Caco-2 (cell line): ENCODE data around the gene SNCB. TPM values are rescaled to one million over a fixed set of nuclear protein-coding genes. Genes with fewer than 3 reads are reported as not detected.

Experiments
- BruUV-seq: library from RNA; stranded (reverse); fragments of 400-500 nt; replicated peaks from 2 replicates; lab custom pipeline; 2021; lab: Mats Ljungman, UMichigan
- CTCF ChIA-PET: fragments of 300-600 bp; sonication (Branson Sonifier 250); formaldehyde crosslinking; loops from one replicate; lab custom pipeline; 2022; ENCODE audit warnings: antibody characterized with exemption; lab: Charles Lee
- POLR2A ChIA-PET: fragments of 300-600 bp; sonication (Branson Sonifier 250); formaldehyde crosslinking; loops from one replicate; lab custom pipeline; 2022; ENCODE audit warnings: antibody characterized with exemption; lab: Charles Lee
- DNase-seq, 2 experiments: peaks; one replicate each; pipeline versions ENCODE4 v3.0.0 to v3.0.0-alpha.2; 2020 to 2022
- H3K27me3 ChIP-seq: replicated peaks from 2 replicates; pipeline ENCODE4 v1.6.0; 2011; ENCODE audit warnings: low read length; ENCODE audit not compliant: control insufficient read depth, insufficient read depth
- H3K36me3 ChIP-seq: 2 replicates; pipeline ENCODE4 v1.5.1; 2011; ENCODE audit warnings: low read length; ENCODE audit not compliant: control insufficient read depth, insufficient read depth
- H3K4me1 ChIP-seq: fragments of 250-450 bp; sonication (Bioruptor Pico); 2 replicates; pipeline ENCODE4 v1.5.1; 2020; ENCODE audit warnings: mild to moderate bottlenecking
- H3K4me3 ChIP-seq: 2 replicates; pipeline ENCODE4 v1.5.1; 2011; ENCODE audit warnings: low read depth, mild to moderate bottlenecking, control low read depth, low read length
- H3K9me3 ChIP-seq: fragments of 250-450 bp; sonication (Bioruptor Pico); 2 replicates; pipeline ENCODE4 v1.5.1; 2020; ENCODE audit warnings: mild to moderate bottlenecking, moderate library complexity
- H3K27ac Mint-ChIP-seq: one replicate; pipeline ENCODE4 v1.8.0; 2022; ENCODE audit warnings: mixed read lengths; ENCODE audit not compliant: unreplicated experiment
- H3K27me3 Mint-ChIP-seq: one replicate; pipeline ENCODE4 v1.8.0; 2022; ENCODE audit warnings: mixed read lengths; ENCODE audit not compliant: insufficient read depth, unreplicated experiment
- H3K36me3 Mint-ChIP-seq: one replicate; pipeline ENCODE4 v1.8.0; 2022; ENCODE audit warnings: mild to moderate bottlenecking, mixed read lengths; ENCODE audit not compliant: insufficient read depth, unreplicated experiment
- H3K4me1 Mint-ChIP-seq: one replicate; pipeline ENCODE4 v1.8.0; 2022; ENCODE audit warnings: low read depth, mixed read lengths; ENCODE audit not compliant: unreplicated experiment
- H3K4me3 Mint-ChIP-seq: one replicate; pipeline ENCODE4 v1.8.0; 2022; ENCODE audit warnings: mild to moderate bottlenecking, moderate library complexity, mixed read lengths; ENCODE audit not compliant: unreplicated experiment
- H3K9me3 Mint-ChIP-seq: one replicate; pipeline ENCODE4 v1.8.0; 2022; ENCODE audit warnings: mixed read lengths; ENCODE audit not compliant: unreplicated experiment
- intact Hi-C: fragments of 100-400 bp; cut with micrococcal nuclease; formaldehyde crosslinking; loops from one replicate; pipeline ENCODE4 v1.10.0; 2022; ENCODE audit not compliant: unreplicated experiment
- total RNA-seq: library from RNA; stranded (reverse); gene quantifications from 2 replicates; pipeline ENCODE4 v1.2.3, GENCODE V29; 2022
- TF ChIP-seq, protein P1 (sequence below), 2 experiments: fragments of 200-600 bp in 1 of 2; IDR thresholded peaks; 1 replicate in 1 of 2; 2 replicates in 1 of 2; pipeline versions ENCODE4 v1.5.1 to v1.8.0; 2011 to 2022; ENCODE audit warnings: antibody characterized with exemption in 1 of 2, control low read depth in 1 of 2, inconsistent platforms in 1 of 2, low read depth in 1 of 2, low read length in 1 of 2, mild to moderate bottlenecking in 1 of 2, moderate library complexity in 1 of 2; ENCODE audit not compliant: insufficient read depth in 1 of 2, severe bottlenecking in 1 of 2, unreplicated experiment in 1 of 2

SNCB gene
- total RNA-seq, 1 experiment from 2014 or later = not detected

DNA sequence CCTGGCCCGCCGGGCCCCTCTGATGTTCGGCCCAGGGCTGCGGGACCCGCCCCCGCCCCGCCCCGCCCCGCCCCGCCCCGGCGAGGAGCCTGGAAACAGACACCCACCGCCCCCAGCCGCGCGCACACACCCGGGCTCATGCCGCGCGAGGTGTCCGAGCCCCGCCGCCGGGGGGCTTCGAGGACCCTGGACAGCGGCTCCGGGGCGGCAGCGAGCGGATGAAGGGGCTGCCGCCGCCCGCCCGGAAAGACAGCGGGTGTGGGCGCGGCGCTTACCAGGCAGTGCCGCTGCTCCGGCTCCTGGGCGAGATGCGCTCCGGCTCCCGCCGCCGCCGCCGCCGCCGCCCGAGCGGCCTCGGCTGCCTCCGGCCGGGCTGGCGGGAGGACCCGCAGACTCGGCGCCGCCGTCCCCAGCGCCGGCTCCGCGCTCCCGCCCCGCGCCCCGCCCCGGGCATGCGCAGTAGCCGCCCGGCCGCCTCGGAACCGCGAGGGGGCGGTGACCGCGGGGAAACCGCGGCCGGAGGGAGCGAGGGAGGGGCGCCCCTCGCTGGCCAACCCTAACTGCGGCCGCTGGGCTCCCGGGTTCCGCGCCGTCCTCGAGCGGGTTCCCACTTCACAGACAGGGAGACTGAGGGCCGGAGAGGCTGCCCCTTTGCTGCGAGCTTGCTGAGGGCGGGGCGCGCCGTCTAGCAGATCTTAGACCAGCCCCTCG lies 20.5 kb downstream of the SNCB start, which contains the start of gene GPRIN1:
Gene GPRIN1, minus strand, starts transcription at position 433 of the 711 bp plus-strand sequence. CDS start 10,322 bp downstream, outside the sequence.
- H3K27me3 Mint-ChIP-seq = peaks cover 10% of the 10 kb centered on the region
- DNase-seq = peak in 1 of 2 experiments; percentile 88
- Histone ChIP-seq H3K36me3 (no peaks in the 10 kb centered on the region), H3K27me3 (no peaks in the 10 kb centered on the region), H3K4me3 (peak within 1 kb of the TSS; percentile 60), H3K4me1 (0 out of 2 replicates have a peak, but pooled peaks cover 6% of the 10 kb centered on the region), H3K9me3 (no peaks in the 10 kb centered on the region)
- TF ChIP-seq, protein P1, sequence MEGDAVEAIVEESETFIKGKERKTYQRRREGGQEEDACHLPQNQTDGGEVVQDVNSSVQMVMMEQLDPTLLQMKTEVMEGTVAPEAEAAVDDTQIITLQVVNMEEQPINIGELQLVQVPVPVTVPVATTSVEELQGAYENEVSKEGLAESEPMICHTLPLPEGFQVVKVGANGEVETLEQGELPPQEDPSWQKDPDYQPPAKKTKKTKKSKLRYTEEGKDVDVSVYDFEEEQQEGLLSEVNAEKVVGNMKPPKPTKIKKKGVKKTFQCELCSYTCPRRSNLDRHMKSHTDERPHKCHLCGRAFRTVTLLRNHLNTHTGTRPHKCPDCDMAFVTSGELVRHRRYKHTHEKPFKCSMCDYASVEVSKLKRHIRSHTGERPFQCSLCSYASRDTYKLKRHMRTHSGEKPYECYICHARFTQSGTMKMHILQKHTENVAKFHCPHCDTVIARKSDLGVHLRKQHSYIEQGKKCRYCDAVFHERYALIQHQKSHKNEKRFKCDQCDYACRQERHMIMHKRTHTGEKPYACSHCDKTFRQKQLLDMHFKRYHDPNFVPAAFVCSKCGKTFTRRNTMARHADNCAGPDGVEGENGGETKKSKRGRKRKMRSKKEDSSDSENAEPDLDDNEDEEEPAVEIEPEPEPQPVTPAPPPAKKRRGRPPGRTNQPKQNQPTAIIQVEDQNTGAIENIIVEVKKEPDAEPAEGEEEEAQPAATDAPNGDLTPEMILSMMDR (IDR thresholded peaks at IDR 0.05; ENCODE audit: insufficient read depth in 1 of 2, low read depth in 1 of 2, low read length in 1 of 2, severe bottlenecking in 1 of 2, unreplicated experiment in 1 of 2) = peak in 1 of 2 experiments; percentile 21
- ChIA-PET POLR2A (no interaction called here), CTCF (no interaction called here)
- BruUV-seq = no TSS peak
- H3K27ac Mint-ChIP-seq = no peak within 1 kb of the TSS
- peaks cover 8% of the 10 kb centered on the region for H3K4me1 Mint-ChIP-seq
- H3K4me3 Mint-ChIP-seq = peak within 1 kb of the TSS; percentile 83
- no peaks in the 10 kb centered on the region for H3K9me3 Mint-ChIP-seq
- H3K36me3 Mint-ChIP-seq = peaks cover 9% of the 10 kb centered on the region
- intact Hi-C loops = no loop called here

DNA sequence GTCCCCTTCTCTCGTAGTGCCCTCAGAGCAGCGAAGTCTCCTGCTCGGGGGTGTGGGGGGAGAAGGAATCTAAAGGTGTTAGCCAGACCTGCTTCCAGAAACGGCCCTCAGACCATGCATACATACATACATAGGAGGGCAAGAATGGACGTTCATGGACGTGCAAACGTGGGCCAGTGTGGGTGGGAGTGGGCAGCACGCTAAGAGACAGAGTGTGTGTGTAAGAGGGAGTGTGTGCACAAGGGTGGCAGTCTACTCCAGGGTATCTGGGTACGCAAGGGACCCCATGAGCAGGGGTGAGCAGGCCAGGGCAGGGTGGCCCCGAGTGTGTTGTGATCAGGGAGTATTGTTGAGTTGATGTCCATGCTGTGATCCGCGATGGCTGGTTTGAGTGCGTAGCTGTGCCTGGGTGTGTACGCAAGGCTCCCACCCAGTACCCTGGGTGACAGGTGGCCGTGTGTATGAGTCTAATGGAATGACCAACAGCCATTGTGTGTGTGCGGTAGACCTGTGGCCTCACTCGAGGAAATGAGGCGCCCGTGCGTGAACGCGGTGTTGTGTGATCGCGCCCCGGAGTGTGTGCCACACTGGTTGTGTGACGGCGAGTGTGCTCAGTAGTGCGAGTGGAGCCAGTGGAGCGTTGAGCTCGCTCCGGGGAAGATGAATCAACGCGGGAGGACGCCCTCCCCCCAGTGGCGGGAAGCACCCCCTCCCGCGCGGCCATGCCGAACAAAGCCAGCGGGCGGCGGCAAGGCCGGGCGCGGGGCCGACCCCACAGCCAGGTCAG lies 21.2 kb downstream of the SNCB start:
- Histone ChIP-seq H3K9me3 (no peaks in the 10 kb centered on the region), H3K27me3 (no peaks in the 10 kb centered on the region), H3K4me1 (0 out of 2 replicates have a peak, but pooled peaks cover 6% of the 10 kb centered on the region), H3K36me3 (no peaks in the 10 kb centered on the region), H3K4me3 (peak overlapping the region; percentile 60)
- H3K4me3 Mint-ChIP-seq = peak overlapping the region; percentile 83
- no TSS peak for BruUV-seq
- TF ChIP-seq, protein P1 (IDR thresholded peaks at IDR 0.05; ENCODE audit: insufficient read depth in 1 of 2, low read depth in 1 of 2, low read length in 1 of 2, severe bottlenecking in 1 of 2, unreplicated experiment in 1 of 2) = no peak
- H3K9me3 Mint-ChIP-seq = no peaks in the 10 kb centered on the region
- POLR2A ChIA-PET = no interaction called here
- peaks cover 9% of the 10 kb centered on the region for H3K36me3 Mint-ChIP-seq
- peaks cover 7% of the 10 kb centered on the region for H3K27me3 Mint-ChIP-seq
- intact Hi-C loops = no loop called here
- CTCF ChIA-PET = no interaction called here
- DNase-seq = no peak
- peaks cover 8% of the 10 kb centered on the region for H3K4me1 Mint-ChIP-seq
- H3K27ac Mint-ChIP-seq = no peak overlapping the region

DNA sequence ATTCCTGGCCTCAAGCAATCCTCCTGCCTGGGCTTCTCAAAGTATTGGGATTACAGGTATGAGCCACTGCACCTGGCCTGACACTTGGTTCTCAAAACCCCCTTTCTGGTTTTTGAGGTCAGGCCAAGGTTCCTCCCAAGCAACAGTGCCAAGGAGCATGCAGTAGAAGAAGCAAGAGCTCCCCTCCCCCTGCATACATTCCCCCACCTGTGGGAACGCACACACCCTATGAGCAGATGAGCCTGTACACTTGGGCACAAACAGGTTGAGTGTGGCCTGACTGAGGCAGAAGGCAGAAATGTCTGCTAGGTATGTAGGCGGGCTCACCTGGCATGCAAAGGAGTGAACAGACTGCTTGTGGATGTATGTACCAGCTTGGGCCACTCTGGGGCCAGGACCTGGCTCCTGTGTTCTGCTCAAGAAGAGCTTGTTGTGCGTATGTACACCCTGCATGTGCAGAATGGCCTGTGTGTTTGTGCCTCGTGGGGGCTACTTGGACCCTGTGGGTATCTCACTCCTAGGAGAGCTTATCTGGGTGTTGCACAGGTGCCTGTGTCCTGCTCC lies 22.1 kb downstream of the SNCB start:
- BruUV-seq = no TSS peak
- H3K9me3 ChIP-seq = no peaks in the 10 kb centered on the region
- Mint-ChIP-seq H3K36me3 (peaks cover 9% of the 10 kb centered on the region), H3K4me1 (peaks cover 11% of the 10 kb centered on the region), H3K9me3 (no peaks in the 10 kb centered on the region), H3K27me3 (peaks cover 5% of the 10 kb centered on the region), H3K27ac (no peak overlapping the region), H3K4me3 (no peak overlapping the region)
- DNase-seq = no peak
- intact Hi-C loops = no loop called here
- no peaks in the 10 kb centered on the region for H3K27me3 ChIP-seq
- H3K4me3 ChIP-seq = no peak overlapping the region
- TF ChIP-seq, protein P1 (IDR thresholded peaks at IDR 0.05; ENCODE audit: insufficient read depth in 1 of 2, low read depth in 1 of 2, low read length in 1 of 2, severe bottlenecking in 1 of 2, unreplicated experiment in 1 of 2) = no peak
- H3K4me1 ChIP-seq = 0 out of 2 replicates have a peak, but pooled peaks cover 8% of the 10 kb centered on the region
- CTCF ChIA-PET = no interaction called here
- H3K36me3 ChIP-seq = no peaks in the 10 kb centered on the region
- POLR2A ChIA-PET = no interaction called here
